HepG2 (cell line): ENCODE results near the gene RXFP1. TPM values are rescaled to one million over a fixed set of nuclear protein-coding genes. Genes with fewer than 3 reads are reported as not detected.

Source experiments
- ATM ChIP-seq: fragments of 450-650 bp; IDR thresholded peaks from 2 replicates; pipeline ENCODE4 v1.7.1; 2017; ENCODE audit warnings: mild to moderate bottlenecking, borderline replicate concordance
- ELF4 ChIP-seq: sonication (generic); formaldehyde crosslinking; IDR thresholded peaks from 2 replicates; pipeline ENCODE4 v1.5.0; 2020; ENCODE audit warnings: missing genetic modification reagents, mild to moderate bottlenecking, moderate library complexity, borderline replicate concordance
- HMG20B ChIP-seq: conservative IDR thresholded peaks from 2 replicates; pipeline ENCODE4 v1.6.1; 2016; ENCODE audit warnings: missing genetic modification reagents, missing compliant biosample characterization
- HMGXB4 ChIP-seq, 2 experiments: sonication (generic) in 1 of 2; formaldehyde crosslinking in 1 of 2; IDR thresholded peaks; 2 replicates each; pipeline versions ENCODE4 v1.4.0 to v1.6.1; 2018 to 2020; ENCODE audit warnings: missing genetic modification reagents in 2 of 2, borderline replicate concordance in 1 of 2, low read depth in 1 of 2, mild to moderate bottlenecking in 1 of 2, missing biosample characterization in 1 of 2
- HNF4A ChIP-seq: sonication (generic); formaldehyde crosslinking; IDR thresholded peaks from 2 replicates; pipeline ENCODE4 v1.4.0; 2020; ENCODE audit warnings: missing genetic modification reagents
- KAT8 ChIP-seq: IDR thresholded peaks from 2 replicates; pipeline ENCODE4 v1.6.1; 2016; ENCODE audit warnings: missing genetic modification reagents, missing compliant biosample characterization
- KDM1A ChIP-seq: IDR thresholded peaks from 2 replicates; pipeline ENCODE4 v1.6.1; 2016; ENCODE audit warnings: missing compliant biosample characterization
- NR3C1 ChIP-seq: sonication (generic); formaldehyde crosslinking; IDR thresholded peaks from 2 replicates; pipeline ENCODE4 v1.4.0; 2020; ENCODE audit warnings: missing genetic modification reagents
- TBL1XR1 ChIP-seq: fragments of 150-350 bp; IDR thresholded peaks from 2 replicates; pipeline ENCODE4 v1.6.1; 2014; ENCODE audit warnings: borderline replicate concordance, low read length; ENCODE audit not compliant: partially characterized antibody
- TP53 ChIP-seq: sonication (generic); formaldehyde crosslinking; conservative IDR thresholded peaks from 2 replicates; pipeline ENCODE4 v1.4.0; 2020; ENCODE audit warnings: missing genetic modification reagents
- YEATS2 ChIP-seq: sonication (generic); formaldehyde crosslinking; IDR thresholded peaks from 2 replicates; pipeline ENCODE4 v1.4.0; 2020; ENCODE audit warnings: missing genetic modification reagents, borderline replicate concordance
- ZEB1 ChIP-seq: IDR thresholded peaks from 2 replicates; pipeline ENCODE4 v1.6.1; 2012; ENCODE audit warnings: mild to moderate bottlenecking, low read depth, inconsistent platforms; ENCODE audit not compliant: insufficient replicate concordance
- ZNF142 ChIP-seq: sonication (generic); formaldehyde crosslinking; IDR thresholded peaks from 2 replicates; pipeline ENCODE4 v1.4.0; 2020; ENCODE audit warnings: missing genetic modification reagents
- ZNF230 ChIP-seq: sonication (generic); formaldehyde crosslinking; IDR thresholded peaks from 2 replicates; pipeline ENCODE4 v1.4.0; 2020; ENCODE audit warnings: mild to moderate bottlenecking, missing genetic modification reagents
- ZNF234 ChIP-seq: sonication (generic); formaldehyde crosslinking; conservative IDR thresholded peaks from 2 replicates; pipeline ENCODE4 v1.5.1; 2020; ENCODE audit warnings: mild to moderate bottlenecking, missing genetic modification reagents
- ZNF329 ChIP-seq: sonication (generic); formaldehyde crosslinking; IDR thresholded peaks from 2 replicates; pipeline ENCODE4 v1.9.0; 2021; ENCODE audit warnings: low read depth, mild to moderate bottlenecking, missing genetic modification reagents
- ZNF468 ChIP-seq: sonication (generic); formaldehyde crosslinking; IDR thresholded peaks from 2 replicates; pipeline ENCODE4 v1.8.0; 2022; ENCODE audit warnings: mild to moderate bottlenecking, moderate library complexity, missing genetic modification reagents
- ZSCAN31 ChIP-seq: sonication (generic); formaldehyde crosslinking; IDR thresholded peaks from 2 replicates; pipeline ENCODE4 v1.5.0; 2020; ENCODE audit warnings: low read depth, mild to moderate bottlenecking, missing genetic modification reagents
- polyA plus RNA-seq, 8 experiments: library from polyadenylated mRNA; depleted of rRNA in 3 of 8; stranded (reverse) in 7 of 8; unstranded in 1 of 8; fragments of >200 nt; fragmentation: Illumina TruSeq in 4 of 8; extraction: Trizol in 4 of 8; gene quantifications; 2 replicates each; pipeline versions ENCODE4 v1.2.1 to v1.2.3, GENCODE V29; 2011 to 2016; ENCODE audit warnings: low read depth in 4 of 8, missing spikeins in 1 of 8, mixed read lengths in 1 of 8; ENCODE audit not compliant: insufficient read depth in 1 of 8
- total RNA-seq, 5 experiments: library from RNA; depleted of rRNA; stranded (reverse); fragments of >200 nt; fragmentation: Illumina TruSeq; extraction: Trizol; gene quantifications; 2 replicates each; pipeline ENCODE4 v1.2.3, GENCODE V29; 2016; ENCODE audit warnings: low read depth in 1 of 5
- TF ChIP-seq, protein P1 (sequence below): sonication (generic); formaldehyde crosslinking; IDR thresholded peaks from 2 replicates; pipeline ENCODE4 v1.4.0; 2020; ENCODE audit warnings: missing genetic modification reagents, borderline replicate concordance
- TF ChIP-seq, protein P2 (sequence below): IDR thresholded peaks from 2 replicates; pipeline ENCODE4 v1.6.1; 2016

The RXFP1 gene
- total and polyA plus RNA-seq, 2 of the 13 experiments (the other 11 are each of a cell fraction or from before 2014, with no cell fraction given) = not detected

GRCh38 chr4:158671915-158672806 lies 150.5 kb downstream of the RXFP1 start, which contains the start of gene ETFDH (continued):
- TF ChIP-seq HNF4A (CRISPR knock-in tag) = peak; percentile 56; the same call in 1 of the 2 replicates
- TF ChIP-seq TBL1XR1 = peak; percentile 59
- peak; percentile 62; the same call in 1 of the 2 replicates for TF ChIP-seq HMG20B
- no peak for TF ChIP-seq NR3C1 (CRISPR knock-in tag)
- TF ChIP-seq ZNF468 (CRISPR knock-in tag) = no peak
- peak; percentile 91 to 96 for TF ChIP-seq HMGXB4 (CRISPR knock-in tag; IDR thresholded peaks at IDR 0.05; ENCODE audit: borderline replicate concordance in 1 of 2, low read depth in 1 of 2)
- 0 out of 2 replicates have a peak, but pooled peaks have one; percentile 17 for TF ChIP-seq ZNF142
- TF ChIP-seq, protein P1, sequence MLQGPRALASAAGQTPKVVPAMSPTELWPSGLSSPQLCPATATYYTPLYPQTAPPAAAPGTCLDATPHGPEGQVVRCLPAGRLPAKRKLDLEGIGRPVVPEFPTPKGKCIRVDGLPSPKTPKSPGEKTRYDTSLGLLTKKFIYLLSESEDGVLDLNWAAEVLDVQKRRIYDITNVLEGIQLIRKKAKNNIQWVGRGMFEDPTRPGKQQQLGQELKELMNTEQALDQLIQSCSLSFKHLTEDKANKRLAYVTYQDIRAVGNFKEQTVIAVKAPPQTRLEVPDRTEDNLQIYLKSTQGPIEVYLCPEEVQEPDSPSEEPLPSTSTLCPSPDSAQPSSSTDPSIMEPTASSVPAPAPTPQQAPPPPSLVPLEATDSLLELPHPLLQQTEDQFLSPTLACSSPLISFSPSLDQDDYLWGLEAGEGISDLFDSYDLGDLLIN (CRISPR knock-in tag) = no peak
- TF ChIP-seq YEATS2 (CRISPR knock-in tag) = peak; percentile 91
- no peak for TF ChIP-seq KDM1A (CRISPR knock-in tag)
- TF ChIP-seq ZSCAN31 (CRISPR knock-in tag) = peak; percentile 92
- TF ChIP-seq ZNF230 (CRISPR knock-in tag) = no peak
- no peak for TF ChIP-seq ATM
- no peak; the same call in 1 of the 2 replicates for TF ChIP-seq ZNF329 (CRISPR knock-in tag)
- TF ChIP-seq ELF4 (CRISPR knock-in tag) = peak; percentile 40; the same call in 1 of the 2 replicates
- TF ChIP-seq TP53 (CRISPR knock-in tag) = peak; percentile 85; the same call in 1 of the 2 replicates
- TF ChIP-seq ZNF234 (CRISPR knock-in tag) = no peak
- TF ChIP-seq, protein P2, sequence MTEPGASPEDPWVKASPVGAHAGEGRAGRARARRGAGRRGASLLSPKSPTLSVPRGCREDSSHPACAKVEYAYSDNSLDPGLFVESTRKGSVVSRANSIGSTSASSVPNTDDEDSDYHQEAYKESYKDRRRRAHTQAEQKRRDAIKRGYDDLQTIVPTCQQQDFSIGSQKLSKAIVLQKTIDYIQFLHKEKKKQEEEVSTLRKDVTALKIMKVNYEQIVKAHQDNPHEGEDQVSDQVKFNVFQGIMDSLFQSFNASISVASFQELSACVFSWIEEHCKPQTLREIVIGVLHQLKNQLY (CRISPR knock-in tag) = peak; percentile 43; the same call in 1 of the 2 replicates
- peak; percentile 48 for TF ChIP-seq ZEB1
- TF ChIP-seq KAT8 = peak; percentile 98
